Measurements from ENCODE around the gene RTF2. TPM values are rescaled to one million over a fixed set of nuclear protein-coding genes. Genes with fewer than 3 reads are reported as not detected.

RTF2 gene
- total and polyA plus RNA-seq, 2 donors from 2014 or later: 75.1 to 112 TPM

DNA sequence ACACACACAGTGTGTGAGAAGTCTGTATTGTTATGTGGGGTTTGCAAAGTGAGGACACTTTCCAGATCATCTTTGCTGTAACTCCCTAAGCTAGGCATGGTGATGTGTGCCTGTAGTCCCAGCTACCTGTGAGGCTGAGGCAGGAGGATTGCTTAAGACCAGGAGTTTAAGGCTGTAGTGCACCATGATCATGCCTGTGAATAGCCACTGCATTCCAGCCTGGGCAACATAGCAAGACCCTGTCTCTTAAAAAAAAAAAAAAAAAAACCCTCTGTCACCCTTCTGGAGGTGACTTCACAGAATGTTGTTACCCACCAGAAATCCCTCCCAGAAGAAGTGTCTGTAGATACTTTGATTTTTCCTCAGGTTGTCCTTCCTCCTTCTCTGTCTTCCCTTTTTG lies 41.5 kb upstream of the RTF2 start:
- no peaks in the 10 kb centered on the region for H3K9me3 ChIP-seq (ENCODE audit: control insufficient read depth in 2 of 3, insufficient read depth in 1 of 3, low read length in 3 of 3)
- H3K27me3 ChIP-seq (ENCODE audit: control insufficient read depth, insufficient read depth, low read length): no peaks in the 10 kb centered on the region
- DNase-seq: no peak
- H3K27ac ChIP-seq (ENCODE audit: low read depth in 2 of 2, low read length in 2 of 2): no peak overlapping the region
- intact Hi-C loops (cut with DNase I): no loop called here
- H3K4me3 ChIP-seq (ENCODE audit: low read length in 3 of 3): no peak overlapping the region
- FAIRE-seq: no peak
- H3K4me1 ChIP-seq (ENCODE audit: control insufficient read depth in 2 of 3, insufficient read depth in 2 of 3, low read depth in 1 of 3, low read length in 3 of 3): peaks cover 0 to 3% (median 0%) of the 10 kb centered on the region in 3 donors
- no peaks in the 10 kb centered on the region for H3K36me3 ChIP-seq (ENCODE audit: control insufficient read depth in 2 of 3, insufficient read depth in 3 of 3, low read length in 3 of 3)
- no peak overlapping the region for H3K9ac ChIP-seq (ENCODE audit: low read length in 3 of 3)
- TF ChIP-seq, protein P1, sequence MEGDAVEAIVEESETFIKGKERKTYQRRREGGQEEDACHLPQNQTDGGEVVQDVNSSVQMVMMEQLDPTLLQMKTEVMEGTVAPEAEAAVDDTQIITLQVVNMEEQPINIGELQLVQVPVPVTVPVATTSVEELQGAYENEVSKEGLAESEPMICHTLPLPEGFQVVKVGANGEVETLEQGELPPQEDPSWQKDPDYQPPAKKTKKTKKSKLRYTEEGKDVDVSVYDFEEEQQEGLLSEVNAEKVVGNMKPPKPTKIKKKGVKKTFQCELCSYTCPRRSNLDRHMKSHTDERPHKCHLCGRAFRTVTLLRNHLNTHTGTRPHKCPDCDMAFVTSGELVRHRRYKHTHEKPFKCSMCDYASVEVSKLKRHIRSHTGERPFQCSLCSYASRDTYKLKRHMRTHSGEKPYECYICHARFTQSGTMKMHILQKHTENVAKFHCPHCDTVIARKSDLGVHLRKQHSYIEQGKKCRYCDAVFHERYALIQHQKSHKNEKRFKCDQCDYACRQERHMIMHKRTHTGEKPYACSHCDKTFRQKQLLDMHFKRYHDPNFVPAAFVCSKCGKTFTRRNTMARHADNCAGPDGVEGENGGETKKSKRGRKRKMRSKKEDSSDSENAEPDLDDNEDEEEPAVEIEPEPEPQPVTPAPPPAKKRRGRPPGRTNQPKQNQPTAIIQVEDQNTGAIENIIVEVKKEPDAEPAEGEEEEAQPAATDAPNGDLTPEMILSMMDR (IDR thresholded peaks at IDR 0.05; ENCODE audit: borderline replicate concordance, extremely low read depth, insufficient read depth): no peak

GRCh38 chr20:56427797-56428196 lies 40.6 kb upstream of the RTF2 start:
- intact Hi-C loops (cut with DNase I): no loop called here
- no peak overlapping the region for H3K27ac ChIP-seq (ENCODE audit: low read depth in 2 of 2, low read length in 2 of 2)
- peaks cover 0 to 3% (median 0%) of the 10 kb centered on the region in 3 donors for H3K4me1 ChIP-seq (ENCODE audit: control insufficient read depth in 2 of 3, insufficient read depth in 2 of 3, low read depth in 1 of 3, low read length in 3 of 3)

DNA sequence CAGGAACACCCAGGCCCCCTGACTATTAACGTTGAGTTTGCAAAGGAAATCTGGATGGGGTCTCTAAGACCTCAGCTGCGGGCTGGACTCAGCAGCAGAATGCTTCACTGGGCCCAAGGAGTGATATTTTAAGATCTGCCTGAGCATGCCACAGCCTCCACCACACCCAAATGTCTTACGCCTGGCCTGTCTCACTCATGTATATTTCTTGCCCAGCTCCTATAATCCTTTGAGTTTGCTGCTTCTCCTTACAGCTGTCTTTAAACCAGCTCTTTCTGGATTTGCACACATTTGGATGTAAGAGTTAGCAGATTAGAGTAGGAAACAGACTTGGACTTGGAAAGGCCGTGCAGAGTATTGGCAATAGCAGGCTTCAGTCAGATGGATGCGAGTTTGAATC lies 40.0 kb upstream of the RTF2 start:
- Histone ChIP-seq H3K4me1 (ENCODE audit: control insufficient read depth in 2 of 3, insufficient read depth in 2 of 3, low read depth in 1 of 3, low read length in 3 of 3) (peaks cover 0 to 3% (median 0%) of the 10 kb centered on the region in 3 donors), H3K27ac (ENCODE audit: low read depth in 2 of 2, low read length in 2 of 2) (no peak overlapping the region)
- no peak for FAIRE-seq

More at GRCh38 chr20:56427797-56428196, 40.6 kb upstream of the RTF2 start:
- DNase-seq (no peak), FAIRE-seq (no peak)
- no peaks in the 10 kb centered on the region for H3K36me3 ChIP-seq (ENCODE audit: control insufficient read depth in 2 of 3, insufficient read depth in 3 of 3, low read length in 3 of 3)
- no peak overlapping the region for H3K9ac ChIP-seq (ENCODE audit: low read length in 3 of 3)
- TF ChIP-seq, protein P1 (IDR thresholded peaks at IDR 0.05; ENCODE audit: borderline replicate concordance, extremely low read depth, insufficient read depth): no peak
- no peak overlapping the region for H3K4me3 ChIP-seq (ENCODE audit: low read length in 3 of 3)
- H3K27me3 ChIP-seq (ENCODE audit: control insufficient read depth, insufficient read depth, low read length): no peaks in the 10 kb centered on the region
- no peaks in the 10 kb centered on the region for H3K9me3 ChIP-seq (ENCODE audit: control insufficient read depth in 2 of 3, insufficient read depth in 1 of 3, low read length in 3 of 3)

More for the DNA sequence above, 40.0 kb upstream of the RTF2 start:
- intact Hi-C loops (cut with DNase I): no loop called here
- Histone ChIP-seq H3K9me3 (ENCODE audit: control insufficient read depth in 2 of 3, insufficient read depth in 1 of 3, low read length in 3 of 3) (no peaks in the 10 kb centered on the region), H3K4me3 (ENCODE audit: low read length in 3 of 3) (no peak overlapping the region), H3K36me3 (ENCODE audit: control insufficient read depth in 2 of 3, insufficient read depth in 3 of 3, low read length in 3 of 3) (no peaks in the 10 kb centered on the region), H3K9ac (ENCODE audit: low read length in 3 of 3) (no peak overlapping the region), H3K27me3 (ENCODE audit: control insufficient read depth, insufficient read depth, low read length) (no peaks in the 10 kb centered on the region)
- TF ChIP-seq, protein P1 (IDR thresholded peaks at IDR 0.05; ENCODE audit: borderline replicate concordance, extremely low read depth, insufficient read depth): no peak
- no peak for DNase-seq

All from kidney (tissue), 14 donors.